DMS153 treated with DMSO at 0.1 percent for 48 hours (cell line): ENCODE data around the gene TPM2.

ENCODE experiments used
- DNase-seq: peaks from one replicate; lab custom pipeline; 2025; ENCODE audit not compliant: unreplicated experiment; lab: John Stamatoyannopoulos, UW

The TPM2 gene

GRCh38 chr9:35679766-35680330 is 9.9 kb downstream of the TPM2 start:
- DNase-seq: no peak

DNA sequence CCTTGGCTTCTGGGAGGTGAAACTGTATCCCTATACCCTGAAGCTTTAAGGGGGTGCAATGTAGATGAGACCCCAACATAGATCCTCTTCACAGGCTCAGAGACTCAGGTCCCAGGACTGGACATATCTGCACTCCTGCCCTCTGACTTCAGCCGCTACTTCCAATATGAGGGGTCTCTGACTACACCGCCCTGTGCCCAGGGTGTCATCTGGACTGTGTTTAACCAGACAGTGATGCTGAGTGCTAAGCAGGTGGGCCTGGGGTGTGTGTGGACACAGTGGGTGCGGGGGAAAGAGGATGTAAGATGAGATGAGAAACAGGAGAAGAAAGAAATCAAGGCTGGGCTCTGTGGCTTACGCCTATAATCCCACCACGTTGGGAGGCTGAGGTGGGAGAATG is 10.6 kb downstream of the TPM2 start:
- no peak for DNase-seq

GRCh38 chr9:35675732-35676392 is 13.9 kb downstream of the TPM2 start:
- DNase-seq: no peak

- DNase-seq: no peak
These were observed 14.5 kb downstream of the TPM2 start for GRCh38 chr9:35675204-35675603.

DNA sequence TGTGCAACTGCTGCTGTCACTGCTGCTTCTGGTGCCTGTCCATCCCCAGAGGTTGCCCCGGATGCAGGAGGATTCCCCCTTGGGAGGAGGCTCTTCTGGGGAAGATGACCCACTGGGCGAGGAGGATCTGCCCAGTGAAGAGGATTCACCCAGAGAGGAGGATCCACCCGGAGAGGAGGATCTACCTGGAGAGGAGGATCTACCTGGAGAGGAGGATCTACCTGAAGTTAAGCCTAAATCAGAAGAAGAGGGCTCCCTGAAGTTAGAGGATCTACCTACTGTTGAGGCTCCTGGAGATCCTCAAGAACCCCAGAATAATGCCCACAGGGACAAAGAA is 15.7 kb downstream of the TPM2 start:
- DNase-seq: no peak

DNA sequence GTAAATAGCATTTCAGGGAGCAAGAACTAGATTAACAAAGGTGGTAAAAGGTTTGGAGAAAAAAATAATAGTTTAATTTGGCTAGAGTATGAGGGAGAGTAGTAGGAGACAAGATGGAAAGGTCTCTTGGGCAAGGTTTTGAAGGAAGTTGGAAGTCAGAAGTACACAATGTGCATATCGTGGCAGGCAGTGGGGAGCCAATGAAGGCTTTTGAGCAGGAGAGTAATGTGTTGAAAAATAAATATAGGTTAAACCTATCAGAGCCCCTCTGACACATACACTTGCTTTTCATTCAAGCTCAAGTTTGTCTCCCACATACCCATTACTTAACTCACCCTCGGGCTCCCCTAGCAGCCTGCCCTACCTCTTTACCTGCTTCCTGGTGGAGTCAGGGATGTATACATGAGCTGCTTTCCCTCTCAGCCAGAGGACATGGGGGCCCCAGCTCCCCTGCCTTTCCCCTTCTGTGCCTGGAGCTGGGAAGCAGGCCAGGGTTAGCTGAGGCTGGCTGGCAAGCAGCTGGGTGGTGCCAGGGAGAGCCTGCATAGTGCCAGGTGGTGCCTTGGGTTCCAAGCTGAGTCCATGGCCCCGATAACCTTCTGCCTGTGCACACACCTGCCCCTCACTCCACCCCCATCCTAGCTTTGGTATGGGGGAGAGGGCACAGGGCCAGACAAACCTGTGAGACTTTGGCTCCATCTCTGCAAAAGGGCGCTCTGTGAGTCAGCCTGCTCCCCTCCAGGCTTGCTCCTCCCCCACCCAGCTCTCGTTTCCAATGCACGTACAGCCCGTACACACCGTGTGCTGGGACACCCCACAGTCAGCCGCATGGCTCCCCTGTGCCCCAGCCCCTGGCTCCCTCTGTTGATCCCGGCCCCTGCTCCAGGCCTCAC is 16.3 kb downstream of the TPM2 start, which contains the start of gene CA9:
Gene CA9 (plus strand): TSS at position 797 of the 893 bp plus-strand sequence. CDS start 32 bp downstream, at position 829.
- no peak for DNase-seq

DNA sequence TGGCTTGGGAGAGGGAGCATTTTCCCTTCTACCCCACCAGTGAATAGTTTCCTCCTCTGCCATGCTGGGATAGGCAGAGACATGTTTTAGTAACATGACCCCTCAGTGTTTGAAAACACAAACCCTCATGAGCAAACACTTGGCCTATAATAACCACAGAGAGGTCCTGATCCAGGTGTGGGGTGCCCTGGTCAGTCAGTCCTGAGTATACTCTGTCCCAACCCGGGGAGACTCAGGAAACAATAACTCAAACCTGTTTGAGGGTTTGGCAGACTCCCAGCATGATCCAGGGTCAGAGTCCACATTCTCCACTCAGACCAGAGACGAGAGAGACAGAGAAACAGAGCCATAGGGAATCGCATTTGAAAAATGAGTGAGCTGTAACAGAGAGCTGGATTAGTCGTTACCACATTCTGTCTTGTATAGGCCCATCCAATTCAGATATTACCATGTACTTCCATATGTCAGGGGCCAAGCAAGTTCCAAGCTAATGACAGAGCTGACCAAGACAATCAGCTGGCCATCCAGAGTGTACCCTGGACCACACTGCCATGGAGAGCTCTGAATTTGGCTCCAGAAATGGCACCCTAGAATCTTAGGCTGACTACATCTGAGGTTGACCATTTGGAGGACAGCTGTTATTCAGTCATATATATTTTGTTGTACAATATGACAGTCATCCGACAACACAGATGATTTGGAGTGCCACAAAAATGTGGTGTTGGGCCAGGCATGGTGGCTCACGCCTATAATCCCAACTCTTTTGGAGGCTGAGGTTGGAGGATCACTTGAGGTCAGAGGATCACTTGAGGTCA is 20.2 kb downstream of the TPM2 start:
- DNase-seq: no peak

- no peak for DNase-seq
These were observed 21.8 kb downstream of the TPM2 start for GRCh38 chr9:35667939-35668338.

- no peak for DNase-seq
These were observed 23.2 kb downstream of the TPM2 start for GRCh38 chr9:35666549-35666948.

- no peak for DNase-seq
These were observed 23.7 kb downstream of the TPM2 start for GRCh38 chr9:35666045-35666444.

DNA sequence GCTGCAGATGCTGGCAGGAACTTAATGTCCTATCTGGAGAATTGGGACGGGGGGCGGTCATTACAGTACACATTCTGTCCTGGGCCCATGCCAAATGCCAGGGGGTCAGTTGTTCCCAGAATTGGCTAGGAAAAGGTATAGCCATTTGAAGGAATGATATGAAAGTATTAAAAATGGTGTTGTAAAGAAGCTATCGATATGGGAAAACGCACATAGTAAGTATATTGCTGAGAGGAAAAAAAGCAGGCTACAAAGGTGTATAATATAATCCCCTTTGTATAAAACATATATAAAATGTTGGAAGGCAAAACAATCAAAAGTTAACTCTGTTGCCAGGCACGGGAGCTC is 24.3 kb downstream of the TPM2 start:
- no peak for DNase-seq

DNA sequence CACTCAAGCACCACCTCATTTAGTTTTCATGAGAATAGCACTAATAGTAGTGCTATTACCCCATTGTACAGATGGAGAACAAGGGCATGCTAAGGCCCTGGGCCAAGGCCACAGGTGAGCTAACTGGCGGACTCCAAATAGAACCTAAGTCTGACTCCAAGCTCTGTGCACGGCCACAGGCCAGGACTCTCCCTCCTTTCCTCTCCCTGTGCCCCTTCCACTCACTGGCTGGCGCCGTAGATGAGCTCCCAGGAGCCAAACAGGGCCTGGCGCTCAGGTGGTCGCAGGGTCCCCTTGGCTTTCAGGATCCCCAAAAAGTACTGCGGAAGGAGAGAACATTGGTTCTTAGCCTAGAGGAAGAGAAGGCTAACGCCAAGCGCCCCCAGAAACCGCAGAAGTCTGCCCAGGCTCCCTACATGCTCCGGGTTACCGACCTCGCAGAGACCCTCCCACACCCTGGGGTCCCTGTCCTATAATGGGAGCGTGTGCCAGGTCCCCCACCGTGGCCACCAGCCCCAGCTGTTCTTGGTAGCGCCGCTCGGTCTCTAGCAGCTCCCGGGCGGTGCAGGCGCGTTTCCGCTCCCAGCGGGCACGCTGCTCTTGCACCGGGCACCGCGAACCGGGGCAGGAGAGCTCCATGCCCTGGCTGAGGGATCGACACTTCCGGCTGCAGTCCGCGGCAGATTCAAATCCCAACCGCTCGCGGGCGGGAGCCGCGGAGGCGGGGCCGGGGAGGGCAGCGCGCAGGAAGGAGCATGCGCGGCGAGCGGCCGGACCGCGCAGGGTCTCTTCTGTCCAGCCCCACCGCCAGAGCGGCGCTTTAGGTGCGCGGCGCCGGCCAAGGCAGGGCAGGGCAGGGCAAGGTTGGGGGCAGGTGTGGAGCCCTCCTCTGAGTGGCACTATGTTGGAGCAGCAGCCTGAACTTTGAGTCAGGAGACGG is 24.9 kb downstream of the TPM2 start, which contains the start of gene ARHGEF39:
Gene ARHGEF39 (minus strand): TSS at position 665 of the 940 bp plus-strand sequence. CDS start 26 bp downstream, at position 639.
- DNase-seq: peak; percentile 64

GRCh38 chr9:35662437-35662836 is 27.3 kb downstream of the TPM2 start:
- DNase-seq: no peak

- no peak for DNase-seq
These were observed 27.9 kb downstream of the TPM2 start for GRCh38 chr9:35661756-35662350.

- no peak for DNase-seq
These were observed 28.7 kb downstream of the TPM2 start for GRCh38 chr9:35660966-35661415.

GRCh38 chr9:35659340-35659739 is 30.4 kb downstream of the TPM2 start:
- no peak for DNase-seq

DNA sequence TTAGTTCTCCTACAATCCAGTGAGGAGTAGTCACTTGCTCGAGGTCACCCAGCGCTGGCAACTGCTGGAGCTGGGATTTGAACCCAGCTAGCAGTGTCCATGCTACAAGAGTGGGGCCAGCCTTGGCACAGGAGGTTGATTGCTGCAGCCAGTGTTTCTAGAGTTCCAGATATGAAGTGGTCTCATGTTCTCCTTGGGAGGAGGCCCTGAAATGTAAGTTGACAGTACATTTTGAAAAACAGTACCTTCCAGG is 30.8 kb downstream of the TPM2 start:
- no peak for DNase-seq

DNA sequence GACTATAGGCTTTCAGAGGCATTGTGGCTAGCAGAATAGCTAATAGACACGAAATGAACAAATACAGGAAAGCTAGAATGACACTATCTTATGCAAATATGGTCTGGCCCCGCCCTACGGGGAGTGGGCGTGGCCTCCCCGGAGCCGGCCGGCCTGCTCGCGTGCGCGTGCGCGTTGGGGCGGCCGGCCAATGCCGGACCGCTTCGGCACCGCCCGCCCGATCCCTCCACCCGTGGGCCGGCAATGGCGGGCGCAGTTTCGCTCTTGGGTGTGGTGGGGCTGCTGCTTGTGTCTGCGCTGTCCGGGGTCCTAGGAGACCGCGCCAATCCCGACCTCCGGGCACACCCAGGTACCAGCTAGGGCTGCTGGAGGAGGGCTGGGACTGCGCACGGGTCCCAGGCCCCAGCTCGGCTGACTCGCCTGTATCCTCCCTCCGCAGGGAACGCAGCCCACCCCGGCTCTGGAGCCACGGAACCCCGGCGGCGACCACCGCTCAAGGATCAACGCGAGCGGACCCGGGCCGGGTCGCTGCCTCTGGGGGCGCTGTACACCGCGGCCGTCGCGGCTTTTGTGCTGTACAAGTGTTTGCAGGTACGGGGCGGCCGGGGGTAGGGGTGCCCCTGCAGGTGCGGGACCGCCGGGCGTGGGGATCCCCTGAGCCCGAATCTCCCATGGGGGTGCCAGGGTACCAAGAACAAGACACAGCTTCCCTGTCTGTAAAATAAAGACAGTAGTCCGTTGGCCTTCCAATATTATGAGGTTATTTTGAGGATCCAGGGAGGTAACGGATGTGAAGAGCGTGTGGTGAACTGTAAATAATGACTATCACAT is 31.4 kb downstream of the TPM2 start, which contains the start of gene CCDC107:
Gene CCDC107 (plus strand): TSS at position 156 of the 831 bp plus-strand sequence. CDS start 88 bp downstream, at position 244.
- DNase-seq: peak; percentile 77
